Measurements from ENCODE around the gene XRCC2. TPM values are rescaled to one million over a fixed set of nuclear protein-coding genes. Genes with fewer than 3 reads are reported as not detected.
"Not testable (repeated sequence)": the region's sequence is repeated elsewhere in the genome, so short reads cannot be mapped to it uniquely, and the experiment has no call there.

Gene XRCC2
- polyA plus RNA-seq, 2 donors = 1.1 to 2.0 TPM

GRCh38 chr7:152666078-152666477 lies 9.9 kb downstream of the XRCC2 start:
- Histone ChIP-seq H3K4me1 (ENCODE audit: control insufficient read depth in 2 of 2, insufficient read depth in 2 of 2, low read length in 1 of 2) (no peaks in the 10 kb centered on the region), H3K36me3 (ENCODE audit: control insufficient read depth in 2 of 2, insufficient read depth in 2 of 2, low read length in 1 of 2) (no peaks in the 10 kb centered on the region), H3K9me3 (ENCODE audit: control insufficient read depth in 2 of 2, insufficient read depth in 1 of 2, low read depth in 1 of 2, low read length in 1 of 2) (no peaks in the 10 kb centered on the region), H3K4me3 (ENCODE audit: low read depth in 1 of 2, low read length in 2 of 2) (no peak overlapping the region), H3K27ac (ENCODE audit: low read depth in 2 of 2, low read length in 1 of 2) (no peak overlapping the region), H3K27me3 (ENCODE audit: control insufficient read depth in 1 of 2, insufficient read depth in 2 of 2, low read length in 2 of 2) (no peaks in the 10 kb centered on the region)
- WGBS, 2 donors = 98 to 100% methylated on average over 1 of the region's 1 CpG

- no peak overlapping the region for H3K27ac ChIP-seq (ENCODE audit: low read depth in 2 of 2, low read length in 1 of 2)
These were observed 11.3 kb downstream of the XRCC2 start for GRCh38 chr7:152664636-152665035.

GRCh38 chr7:152663931-152664330 lies 12.0 kb downstream of the XRCC2 start:
- WGBS, 2 donors = 88 to 90% methylated on average over 2 of the region's 2 CpGs
- no peaks in the 10 kb centered on the region for H3K27me3 ChIP-seq (ENCODE audit: control insufficient read depth in 1 of 2, insufficient read depth in 2 of 2, low read length in 2 of 2)
- no peaks in the 10 kb centered on the region for H3K9me3 ChIP-seq (ENCODE audit: control insufficient read depth in 2 of 2, insufficient read depth in 1 of 2, low read depth in 1 of 2, low read length in 1 of 2)
- H3K4me3 ChIP-seq (ENCODE audit: low read depth in 1 of 2, low read length in 2 of 2) = no peak overlapping the region
- H3K27ac ChIP-seq (ENCODE audit: low read depth in 2 of 2, low read length in 1 of 2) = no peak overlapping the region
- H3K4me1 ChIP-seq (ENCODE audit: control insufficient read depth in 2 of 2, insufficient read depth in 2 of 2, low read length in 1 of 2) = no peaks in the 10 kb centered on the region
- H3K36me3 ChIP-seq (ENCODE audit: control insufficient read depth in 2 of 2, insufficient read depth in 2 of 2, low read length in 1 of 2) = no peaks in the 10 kb centered on the region

More at GRCh38 chr7:152664636-152665035, 11.3 kb downstream of the XRCC2 start:
- H3K4me3 ChIP-seq (ENCODE audit: low read depth in 1 of 2, low read length in 2 of 2) = no peak overlapping the region
- H3K36me3 ChIP-seq (ENCODE audit: control insufficient read depth in 2 of 2, insufficient read depth in 2 of 2, low read length in 1 of 2) = no peaks in the 10 kb centered on the region
- 87 to 88% methylated on average over 4 of the region's 4 CpGs for WGBS, 2 donors
- no peaks in the 10 kb centered on the region for H3K4me1 ChIP-seq (ENCODE audit: control insufficient read depth in 2 of 2, insufficient read depth in 2 of 2, low read length in 1 of 2)
- no peaks in the 10 kb centered on the region for H3K27me3 ChIP-seq (ENCODE audit: control insufficient read depth in 1 of 2, insufficient read depth in 2 of 2, low read length in 2 of 2)
- no peaks in the 10 kb centered on the region for H3K9me3 ChIP-seq (ENCODE audit: control insufficient read depth in 2 of 2, insufficient read depth in 1 of 2, low read depth in 1 of 2, low read length in 1 of 2)

- Histone ChIP-seq H3K27ac (ENCODE audit: low read depth in 2 of 2, low read length in 1 of 2) (no peak overlapping the region), H3K27me3 (ENCODE audit: control insufficient read depth in 1 of 2, insufficient read depth in 2 of 2, low read length in 2 of 2) (no peaks in the 10 kb centered on the region), H3K4me3 (ENCODE audit: low read depth in 1 of 2, low read length in 2 of 2) (no peak overlapping the region), H3K4me1 (ENCODE audit: control insufficient read depth in 2 of 2, insufficient read depth in 2 of 2, low read length in 1 of 2) (no peaks in the 10 kb centered on the region), H3K9me3 (ENCODE audit: control insufficient read depth in 2 of 2, insufficient read depth in 1 of 2, low read depth in 1 of 2, low read length in 1 of 2) (no peaks in the 10 kb centered on the region), H3K36me3 (ENCODE audit: control insufficient read depth in 2 of 2, insufficient read depth in 2 of 2, low read length in 1 of 2) (no peaks in the 10 kb centered on the region)
- 94% methylated on average over 11 of the region's 11 CpGs for WGBS, 2 donors
These were observed 12.7 kb downstream of the XRCC2 start for GRCh38 chr7:152663148-152663740.

- H3K9me3 ChIP-seq (ENCODE audit: control insufficient read depth in 2 of 2, insufficient read depth in 1 of 2, low read depth in 1 of 2, low read length in 1 of 2) = no peaks in the 10 kb centered on the region
- H3K4me1 ChIP-seq (ENCODE audit: control insufficient read depth in 2 of 2, insufficient read depth in 2 of 2, low read length in 1 of 2) = no peaks in the 10 kb centered on the region
- no peak overlapping the region for H3K27ac ChIP-seq (ENCODE audit: low read depth in 2 of 2, low read length in 1 of 2)
- H3K4me3 ChIP-seq (ENCODE audit: low read depth in 1 of 2, low read length in 2 of 2) = no peak overlapping the region
- no peaks in the 10 kb centered on the region for H3K27me3 ChIP-seq (ENCODE audit: control insufficient read depth in 1 of 2, insufficient read depth in 2 of 2, low read length in 2 of 2)
- 96 to 100% methylated on average over 1 of the region's 1 CpG for WGBS, 2 donors
- no peaks in the 10 kb centered on the region for H3K36me3 ChIP-seq (ENCODE audit: control insufficient read depth in 2 of 2, insufficient read depth in 2 of 2, low read length in 1 of 2)
These were observed 14.5 kb downstream of the XRCC2 start for GRCh38 chr7:152661479-152661878.

- Histone ChIP-seq H3K36me3 (ENCODE audit: control insufficient read depth in 2 of 2, insufficient read depth in 2 of 2, low read length in 1 of 2) (no peaks in the 10 kb centered on the region), H3K27me3 (ENCODE audit: control insufficient read depth in 1 of 2, insufficient read depth in 2 of 2, low read length in 2 of 2) (no peaks in the 10 kb centered on the region), H3K4me3 (ENCODE audit: low read depth in 1 of 2, low read length in 2 of 2) (no peak overlapping the region), H3K27ac (ENCODE audit: low read depth in 2 of 2, low read length in 1 of 2) (no peak overlapping the region), H3K9me3 (ENCODE audit: control insufficient read depth in 2 of 2, insufficient read depth in 1 of 2, low read depth in 1 of 2, low read length in 1 of 2) (no peaks in the 10 kb centered on the region), H3K4me1 (ENCODE audit: control insufficient read depth in 2 of 2, insufficient read depth in 2 of 2, low read length in 1 of 2) (no peaks in the 10 kb centered on the region)
- 95% methylated on average over 7 of the region's 7 CpGs for WGBS, 2 donors
These were observed 15.9 kb downstream of the XRCC2 start for GRCh38 chr7:152660021-152660420.

GRCh38 chr7:152654971-152655370 lies 21.0 kb downstream of the XRCC2 start:
- Histone ChIP-seq H3K27me3 (ENCODE audit: control insufficient read depth in 1 of 2, insufficient read depth in 2 of 2, low read length in 2 of 2) (no peaks in the 10 kb centered on the region), H3K4me3 (ENCODE audit: low read depth in 1 of 2, low read length in 2 of 2) (no peak overlapping the region), H3K9me3 (ENCODE audit: control insufficient read depth in 2 of 2, insufficient read depth in 1 of 2, low read depth in 1 of 2, low read length in 1 of 2) (no peaks in the 10 kb centered on the region), H3K27ac (ENCODE audit: low read depth in 2 of 2, low read length in 1 of 2) (no peak overlapping the region), H3K36me3 (ENCODE audit: control insufficient read depth in 2 of 2, insufficient read depth in 2 of 2, low read length in 1 of 2) (no peaks in the 10 kb centered on the region), H3K4me1 (ENCODE audit: control insufficient read depth in 2 of 2, insufficient read depth in 2 of 2, low read length in 1 of 2) (no peaks in the 10 kb centered on the region)
- WGBS, 2 donors = 91 to 95% methylated on average over 4 of the region's 4 CpGs

- no peaks in the 10 kb centered on the region for H3K9me3 ChIP-seq (ENCODE audit: control insufficient read depth in 2 of 2, insufficient read depth in 1 of 2, low read depth in 1 of 2, low read length in 1 of 2)
- no peak overlapping the region for H3K4me3 ChIP-seq (ENCODE audit: low read depth in 1 of 2, low read length in 2 of 2)
- H3K27ac ChIP-seq (ENCODE audit: low read depth in 2 of 2, low read length in 1 of 2) = no peak overlapping the region
- no peaks in the 10 kb centered on the region for H3K4me1 ChIP-seq (ENCODE audit: control insufficient read depth in 2 of 2, insufficient read depth in 2 of 2, low read length in 1 of 2)
- no peaks in the 10 kb centered on the region for H3K27me3 ChIP-seq (ENCODE audit: control insufficient read depth in 1 of 2, insufficient read depth in 2 of 2, low read length in 2 of 2)
- WGBS, 2 donors = 80 to 91% methylated on average over 2 of the region's 2 CpGs
- H3K36me3 ChIP-seq (ENCODE audit: control insufficient read depth in 2 of 2, insufficient read depth in 2 of 2, low read length in 1 of 2) = no peaks in the 10 kb centered on the region
These were observed 26.7 kb downstream of the XRCC2 start for GRCh38 chr7:152649220-152649619.

GRCh38 chr7:152647009-152647408 lies 28.9 kb downstream of the XRCC2 start:
- Histone ChIP-seq H3K4me3 (ENCODE audit: low read depth in 1 of 2, low read length in 2 of 2) (no peak overlapping the region), H3K27me3 (ENCODE audit: control insufficient read depth in 1 of 2, insufficient read depth in 2 of 2, low read length in 2 of 2) (no peaks in the 10 kb centered on the region)
- WGBS, 2 donors = 97 to 98% methylated on average over 3 of the region's 3 CpGs

GRCh38 chr7:152646579-152646978 lies 29.4 kb downstream of the XRCC2 start:
- H3K27ac ChIP-seq (ENCODE audit: low read depth in 2 of 2, low read length in 1 of 2); H3K9me3 ChIP-seq (ENCODE audit: control insufficient read depth in 2 of 2, insufficient read depth in 1 of 2, low read depth in 1 of 2, low read length in 1 of 2); H3K4me1 ChIP-seq (ENCODE audit: control insufficient read depth in 2 of 2, insufficient read depth in 2 of 2, low read length in 1 of 2); H3K4me3 ChIP-seq (ENCODE audit: low read depth in 1 of 2, low read length in 2 of 2); H3K27me3 ChIP-seq (ENCODE audit: control insufficient read depth in 1 of 2, insufficient read depth in 2 of 2, low read length in 2 of 2); H3K36me3 ChIP-seq (ENCODE audit: control insufficient read depth in 2 of 2, insufficient read depth in 2 of 2, low read length in 1 of 2): not testable (repeated sequence)
- WGBS, 2 donors = 94 to 99% methylated on average over 11 of the region's 11 CpGs

More at GRCh38 chr7:152647009-152647408, 28.9 kb downstream of the XRCC2 start:
- Histone ChIP-seq H3K4me1 (ENCODE audit: control insufficient read depth in 2 of 2, insufficient read depth in 2 of 2, low read length in 1 of 2) (no peaks in the 10 kb centered on the region), H3K9me3 (ENCODE audit: control insufficient read depth in 2 of 2, insufficient read depth in 1 of 2, low read depth in 1 of 2, low read length in 1 of 2) (no peaks in the 10 kb centered on the region), H3K27ac (ENCODE audit: low read depth in 2 of 2, low read length in 1 of 2) (no peak overlapping the region), H3K36me3 (ENCODE audit: control insufficient read depth in 2 of 2, insufficient read depth in 2 of 2, low read length in 1 of 2) (no peaks in the 10 kb centered on the region)

All from esophagus (tissue), 2 donors.